ENCODE results near the gene CALN1. TPM values are rescaled to one million over a fixed set of nuclear protein-coding genes. Genes with fewer than 3 reads are reported as not detected.

The CALN1 gene
- polyA plus RNA-seq, 1 experiment, result not detected

- H3K36me3 ChIP-seq (ENCODE audit: control insufficient read depth, insufficient read depth, low read length), result no peaks in the 10 kb centered on the region
- no peak overlapping the region for H3K4me3 ChIP-seq (ENCODE audit: low read depth, low read length)
- TF ChIP-seq CTCF (IDR thresholded peaks at IDR 0.05; ENCODE audit: insufficient read depth, low read depth, low read length), result no peak
- ChIA-PET POLR2A (no interaction called here), CTCF (no interaction called here)
- no peak for DNase-seq (ENCODE audit: low read depth)
- no peaks in the 10 kb centered on the region for H3K27me3 ChIP-seq (ENCODE audit: control insufficient read depth, insufficient read depth, low read length)
Measured at GRCh38 chr7:71864130-71864529, 548.0 kb downstream of the CALN1 start.

GRCh38 chr7:71860572-71860971 is 551.6 kb downstream of the CALN1 start:
- ChIA-PET CTCF (no interaction called here), POLR2A (no interaction called here)
- no peak for TF ChIP-seq CTCF (IDR thresholded peaks at IDR 0.05; ENCODE audit: insufficient read depth, low read depth, low read length)
- DNase-seq (ENCODE audit: low read depth), result no peak
- Histone ChIP-seq H3K36me3 (ENCODE audit: control insufficient read depth, insufficient read depth, low read length) (no peaks in the 10 kb centered on the region), H3K4me3 (ENCODE audit: low read depth, low read length) (no peak overlapping the region), H3K27me3 (ENCODE audit: control insufficient read depth, insufficient read depth, low read length) (no peaks in the 10 kb centered on the region)

DNA sequence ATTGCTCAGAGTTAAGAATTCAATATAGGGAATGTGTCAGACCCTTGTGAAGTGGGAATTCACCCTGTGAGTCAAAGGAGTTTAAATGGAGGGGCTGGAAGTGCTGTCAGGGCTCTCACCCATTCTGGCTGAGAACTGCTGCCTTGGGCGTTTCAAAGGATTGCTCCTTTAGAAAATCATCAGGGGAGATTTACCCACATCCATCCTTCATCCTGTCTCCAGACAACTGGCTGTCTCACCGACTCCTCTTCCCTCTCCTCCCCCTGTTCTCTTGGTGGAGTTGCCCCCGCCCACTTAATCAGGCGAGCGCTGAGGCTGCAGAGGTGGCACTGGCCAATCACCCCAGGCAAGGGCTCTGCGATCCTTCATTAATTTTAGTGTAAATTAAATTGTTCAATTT is 554.8 kb downstream of the CALN1 start:
- TF ChIP-seq CTCF (IDR thresholded peaks at IDR 0.05; ENCODE audit: insufficient read depth, low read depth, low read length), result no peak
- no peaks in the 10 kb centered on the region for H3K36me3 ChIP-seq (ENCODE audit: control insufficient read depth, insufficient read depth, low read length)
- CTCF ChIA-PET, result no interaction called here

DNA sequence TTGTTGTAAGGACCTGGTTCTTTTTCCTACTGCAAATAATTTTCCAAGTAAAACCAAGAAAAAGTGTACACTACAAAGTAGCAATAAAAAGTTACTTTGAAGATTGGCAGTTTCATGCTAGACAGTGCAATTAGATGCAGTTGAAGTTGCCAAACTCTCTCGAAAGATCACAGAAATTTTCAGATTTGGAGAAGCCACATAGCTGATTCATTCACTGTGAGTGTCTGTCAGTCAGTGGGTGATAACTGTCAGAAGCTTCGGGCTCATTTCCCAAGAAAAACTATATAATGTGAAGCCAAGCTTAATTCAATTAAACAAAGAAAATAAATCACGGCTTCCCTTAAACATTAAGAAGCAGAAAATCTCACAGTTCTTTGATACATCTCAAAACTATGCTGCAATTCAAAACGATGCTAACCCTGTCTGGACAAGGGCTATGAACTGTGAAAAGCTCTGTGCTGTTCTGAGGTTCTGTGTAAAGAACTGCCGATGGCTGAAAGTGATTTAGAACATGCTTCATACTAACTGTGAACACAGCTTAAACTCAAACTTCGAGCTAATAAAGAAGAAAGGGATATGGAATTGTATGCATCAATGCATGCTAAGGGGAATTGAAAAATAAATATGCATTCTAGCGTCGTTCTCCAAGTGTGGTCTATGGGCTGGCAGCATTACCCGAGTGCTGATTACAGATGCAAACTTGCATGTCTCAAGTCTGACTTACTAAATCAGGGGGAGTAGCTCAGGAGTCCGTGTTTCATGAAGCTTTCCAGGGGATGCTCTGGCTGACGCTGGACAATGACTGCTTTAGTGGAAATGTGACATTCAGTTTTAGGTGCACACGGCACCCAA is 557.4 kb downstream of the CALN1 start:
- no peak for TF ChIP-seq CTCF (IDR thresholded peaks at IDR 0.05; ENCODE audit: insufficient read depth, low read depth, low read length)
- ChIA-PET POLR2A (interaction anchor here (0.6 kb wide), 1 partner anchor 65 kb away, joined by 7 read pairs; no protein-coding TSS in a partner anchor), CTCF (interaction anchor here (0.5 kb wide), 1 partner anchor 931 kb away, joined by 3 read pairs; no protein-coding TSS in a partner anchor)
- no peaks in the 10 kb centered on the region for H3K27me3 ChIP-seq (ENCODE audit: control insufficient read depth, insufficient read depth, low read length)
- no peaks in the 10 kb centered on the region for H3K36me3 ChIP-seq (ENCODE audit: control insufficient read depth, insufficient read depth, low read length)
- DNase-seq (ENCODE audit: low read depth), result no peak
- H3K4me3 ChIP-seq (ENCODE audit: low read depth, low read length), result no peak overlapping the region

More for the DNA sequence above, 554.8 kb downstream of the CALN1 start:
- POLR2A ChIA-PET, result no interaction called here
- Histone ChIP-seq H3K4me3 (ENCODE audit: low read depth, low read length) (no peak overlapping the region), H3K27me3 (ENCODE audit: control insufficient read depth, insufficient read depth, low read length) (no peaks in the 10 kb centered on the region)
- no peak for DNase-seq (ENCODE audit: low read depth)

GRCh38 chr7:71851776-71852498 is 560.2 kb downstream of the CALN1 start:
- H3K27me3 ChIP-seq (ENCODE audit: control insufficient read depth, insufficient read depth, low read length), result no peaks in the 10 kb centered on the region
- no peaks in the 10 kb centered on the region for H3K36me3 ChIP-seq (ENCODE audit: control insufficient read depth, insufficient read depth, low read length)
- ChIA-PET POLR2A (no interaction called here), CTCF (no interaction called here)
- no peak overlapping the region for H3K4me3 ChIP-seq (ENCODE audit: low read depth, low read length)
- no peak for TF ChIP-seq CTCF (IDR thresholded peaks at IDR 0.05; ENCODE audit: insufficient read depth, low read depth, low read length)
- DNase-seq (ENCODE audit: low read depth), result no peak
